Right lung (tissue), 10 donors: ENCODE data around the gene SEC22B. TPM values are rescaled to one million over a fixed set of nuclear protein-coding genes. Genes with fewer than 3 reads are reported as not detected.
A peak's percentile ranks its signal among the peaks of the same experiment; 100 is the strongest.
"Not testable (repeated sequence)": the region's sequence is repeated elsewhere in the genome, so short reads cannot be mapped to it uniquely, and the experiment has no call there.

Experiments
- DNase-seq, 2 donors: peaks; one replicate each; pipeline ENCODE4 v3.0.0-alpha.2; 2013
- long read RNA-seq, 8 donors: transcript quantifications; one replicate each; lab custom pipeline, GENCODE V29; 2026
- polyA plus RNA-seq, 5 donors: library from polyadenylated mRNA; unstranded; fragments of 120-200 nt; gene quantifications; one replicate each; pipeline versions ENCODE4 v1.2.1 to v1.2.3, GENCODE V29; 2013; ENCODE audit warnings: inconsistent platforms in 1 of 5, low replicate concordance in 1 of 5; ENCODE audit not compliant: insufficient read length in 5 of 5, insufficient read depth in 1 of 5

Gene SEC22B
- polyA plus RNA-seq: 10 to 100 TPM; 34.0 to 47.1 (median 40.8) TPM
- long read RNA-seq, donor 1, full-length matches to known transcripts: 45 of 50 reads
- long read RNA-seq, donor 1, partial matches to known transcripts: 5 of 50 reads
- long read RNA-seq, donor 1, other reads (novel, unspliced or antisense): 0 of 50 reads
- long read RNA-seq, donor 2, full-length matches to known transcripts: 27 of 27 reads
- long read RNA-seq, donor 2, partial matches to known transcripts: 0 of 27 reads
- long read RNA-seq, donor 2, other reads (novel, unspliced or antisense): 0 of 27 reads
- long read RNA-seq, donor 3, full-length matches to known transcripts: 30 of 39 reads
- long read RNA-seq, donor 3, partial matches to known transcripts: 9 of 39 reads
- long read RNA-seq, donor 3, other reads (novel, unspliced or antisense): 0 of 39 reads
- long read RNA-seq, donor 4, full-length matches to known transcripts: 21 of 21 reads
- long read RNA-seq, donor 4, partial matches to known transcripts: 0 of 21 reads
- long read RNA-seq, donor 4, other reads (novel, unspliced or antisense): 0 of 21 reads
- long read RNA-seq, donor 5, full-length matches to known transcripts: 57 of 77 reads
- long read RNA-seq, donor 5, partial matches to known transcripts: 20 of 77 reads
- long read RNA-seq, donor 5, other reads (novel, unspliced or antisense): 0 of 77 reads
- long read RNA-seq, donor 6, full-length matches to known transcripts: 45 of 45 reads
- long read RNA-seq, donor 6, partial matches to known transcripts: 0 of 45 reads
- long read RNA-seq, donor 6, other reads (novel, unspliced or antisense): 0 of 45 reads
- long read RNA-seq, donor 7, full-length matches to known transcripts: 34 of 34 reads
- long read RNA-seq, donor 7, partial matches to known transcripts: 0 of 34 reads
- long read RNA-seq, donor 7, other reads (novel, unspliced or antisense): 0 of 34 reads
- long read RNA-seq, donor 8, full-length matches to known transcripts: 19 of 19 reads
- long read RNA-seq, donor 8, partial matches to known transcripts: 0 of 19 reads
- long read RNA-seq, donor 8, other reads (novel, unspliced or antisense): 0 of 19 reads

GRCh38 chr1:120176092-120176855 lies at the start of gene SEC22B:
Gene SEC22B (minus strand): TSS chr1:120176520. CDS start chr1:120176381, 139 bp downstream.
- peak; percentile 88 to 91 for DNase-seq

- DNase-seq: not testable (repeated sequence)
These were observed 41.6 kb upstream of the SEC22B start for GRCh38 chr1:120217933-120218332.

GRCh38 chr1:120217175-120217929 lies 41.0 kb upstream of the SEC22B start:
- DNase-seq: not testable (repeated sequence)

- DNase-seq: not testable (repeated sequence)
These were observed 37.3 kb upstream of the SEC22B start for GRCh38 chr1:120213606-120214005.

- DNase-seq: not testable (repeated sequence)
These were observed 34.4 kb upstream of the SEC22B start for GRCh38 chr1:120210754-120211153.

- not testable (repeated sequence) for DNase-seq
These were observed 20.8 kb upstream of the SEC22B start for GRCh38 chr1:120196863-120197775.

GRCh38 chr1:120188626-120189025 lies 12.3 kb upstream of the SEC22B start:
- not testable (repeated sequence) for DNase-seq

GRCh38 chr1:120182176-120182707 lies 5.9 kb upstream of the SEC22B start:
- not testable (repeated sequence) for DNase-seq

- peak; percentile 55 to 68 for DNase-seq
These were observed 3.7 kb upstream of the SEC22B start for GRCh38 chr1:120179811-120180690.

- peak; percentile 64 to 71 for DNase-seq
These were observed 2.8 kb upstream of the SEC22B start for GRCh38 chr1:120178799-120179756.

- not testable (repeated sequence) for DNase-seq
These were observed 1.7 kb upstream of the SEC22B start for GRCh38 chr1:120178058-120178457.

- peak; percentile 7 to 18 for DNase-seq
These were observed 632 bp downstream of the SEC22B start for GRCh38 chr1:120175688-120176087.

- DNase-seq: not testable (repeated sequence)
These were observed 11.6 kb downstream of the SEC22B start for GRCh38 chr1:120164761-120165160.

GRCh38 chr1:120162015-120162414 lies 14.3 kb downstream of the SEC22B start:
- DNase-seq: not testable (repeated sequence)

GRCh38 chr1:120158495-120158894 lies 17.8 kb downstream of the SEC22B start:
- DNase-seq: not testable (repeated sequence)

GRCh38 chr1:120158086-120158485 lies 18.2 kb downstream of the SEC22B start:
- not testable (repeated sequence) for DNase-seq
